IMR-90 (cell line): ENCODE data around the gene BCL2L1.

Experiments
- BHLHE40 ChIP-seq: fragments of 150-350 bp; IDR thresholded peaks from 2 replicates; pipeline ENCODE4 v1.6.1; 2016; ENCODE audit warnings: mild to moderate bottlenecking, low read depth, low read length
- CEBPB ChIP-seq: IDR thresholded peaks from 2 replicates; pipeline ENCODE4 v1.6.1; 2012; ENCODE audit warnings: low read depth, low read length, improper control_type of control experiment
- CTCF ChIP-seq: conservative IDR thresholded peaks from 2 replicates; pipeline ENCODE4 v1.5.1; 2012; ENCODE audit warnings: mild to moderate bottlenecking, low read depth, low read length, improper control_type of control experiment
- FOS ChIP-seq: fragments of 150-350 bp; IDR thresholded peaks from 2 replicates; pipeline ENCODE4 v1.6.1; 2016; ENCODE audit warnings: low read depth, low read length
- MAFK ChIP-seq: IDR thresholded peaks from 2 replicates; pipeline ENCODE4 v1.6.1; 2012; ENCODE audit warnings: low read depth, low read length, improper control_type of control experiment
- MAZ ChIP-seq: IDR thresholded peaks from 2 replicates; pipeline ENCODE4 v1.6.1; 2012; ENCODE audit warnings: low read depth, mild to moderate bottlenecking, low read length, improper control_type of control experiment, moderate library complexity, borderline replicate concordance
- MXI1 ChIP-seq: IDR thresholded peaks from 2 replicates; pipeline ENCODE4 v1.6.1; 2012; ENCODE audit warnings: low read depth, mild to moderate bottlenecking, low read length, moderate library complexity, borderline replicate concordance
- POLR2A ChIP-seq: IDR thresholded peaks from 2 replicates; pipeline ENCODE4 v1.6.1; 2012; ENCODE audit warnings: mild to moderate bottlenecking, low read depth, low read length
- RAD21 ChIP-seq: IDR thresholded peaks from 2 replicates; pipeline ENCODE4 v1.6.1; 2012; ENCODE audit warnings: low read length, improper control_type of control experiment
- RCOR1 ChIP-seq: IDR thresholded peaks from 2 replicates; pipeline ENCODE4 v1.6.1; 2012; ENCODE audit warnings: mild to moderate bottlenecking, low read length, improper control_type of control experiment; ENCODE audit not compliant: insufficient replicate concordance
- RFX5 ChIP-seq: IDR thresholded peaks from 2 replicates; pipeline ENCODE4 v1.8.0; 2012; ENCODE audit warnings: low read depth, mild to moderate bottlenecking, low read length, moderate library complexity
- SMC3 ChIP-seq: fragments of 150-350 bp; IDR thresholded peaks from 2 replicates; pipeline ENCODE4 v1.6.1; 2016; ENCODE audit warnings: low read depth, mild to moderate bottlenecking, antibody characterized with exemption, low read length, moderate library complexity
- TF ChIP-seq, protein P1 (sequence below): fragments of 150-350 bp; IDR thresholded peaks from 2 replicates; pipeline ENCODE4 v1.6.1; 2017; ENCODE audit warnings: mild to moderate bottlenecking, antibody characterized with exemption, low read length, low read depth

GRCh38 chr20:31678389-31679356 is 44.0 kb downstream of the BCL2L1 start:
- TF ChIP-seq CTCF (no peak), RCOR1 (no peak), POLR2A (no peak), SMC3 (no peak), MXI1 (no peak), MAFK (no peak), RAD21 (no peak), RFX5 (no peak), FOS (no peak), BHLHE40 (no peak), CEBPB (no peak), MAZ (no peak)
- TF ChIP-seq, protein P1, sequence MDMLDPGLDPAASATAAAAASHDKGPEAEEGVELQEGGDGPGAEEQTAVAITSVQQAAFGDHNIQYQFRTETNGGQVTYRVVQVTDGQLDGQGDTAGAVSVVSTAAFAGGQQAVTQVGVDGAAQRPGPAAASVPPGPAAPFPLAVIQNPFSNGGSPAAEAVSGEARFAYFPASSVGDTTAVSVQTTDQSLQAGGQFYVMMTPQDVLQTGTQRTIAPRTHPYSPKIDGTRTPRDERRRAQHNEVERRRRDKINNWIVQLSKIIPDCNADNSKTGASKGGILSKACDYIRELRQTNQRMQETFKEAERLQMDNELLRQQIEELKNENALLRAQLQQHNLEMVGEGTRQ = no peak
